AG20443 (cell line): ENCODE results near the gene PDE4D.

Source experiments
- DNase-seq: peaks from one replicate; pipeline ENCODE4 v3.0.0; 2012; ENCODE audit warnings: low spot score, mixed read lengths

Gene PDE4D

DNA sequence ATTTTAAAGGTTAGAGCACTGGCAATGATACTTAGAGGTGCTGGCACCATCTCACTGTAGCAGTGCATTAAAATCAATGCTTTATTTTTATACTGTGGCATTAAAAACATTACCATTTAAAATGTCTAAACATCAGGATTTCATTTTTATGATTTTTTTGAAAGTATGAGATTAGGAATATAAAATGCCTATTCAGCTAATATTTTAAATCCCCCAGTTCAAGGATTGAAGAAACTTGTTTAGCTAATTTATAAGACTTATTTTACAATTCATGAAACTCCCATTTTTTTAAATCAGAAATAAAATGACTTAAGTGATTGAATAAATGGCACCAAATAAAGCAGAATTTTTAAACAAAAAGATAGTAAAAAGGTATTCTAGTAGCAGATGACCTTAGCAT lies 685.1 kb downstream of the PDE4D start:
- DNase-seq: no peak

GRCh38 chr5:59207401-59207800 lies 686.1 kb downstream of the PDE4D start:
- no peak for DNase-seq

DNA sequence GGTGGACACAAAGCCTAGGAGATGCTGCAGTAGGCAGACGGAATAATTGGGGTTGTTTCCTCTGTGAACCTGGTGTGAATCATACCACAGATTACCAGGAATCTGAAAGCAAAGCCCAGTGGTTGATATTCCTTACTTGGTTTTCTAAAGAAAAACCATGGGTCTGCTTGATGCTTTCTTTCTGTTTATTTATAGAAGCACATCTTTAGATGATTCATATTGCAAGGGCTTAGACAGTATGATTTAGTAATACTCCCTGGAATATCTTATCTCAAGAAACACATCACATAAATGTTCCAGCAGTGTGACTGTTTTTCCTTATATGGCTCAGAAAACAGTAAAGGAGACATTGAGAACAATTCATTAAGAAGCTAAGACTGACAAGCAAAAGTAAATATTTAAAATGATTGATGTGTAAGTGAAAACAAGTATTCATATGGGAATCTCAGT lies 687.4 kb downstream of the PDE4D start:
- DNase-seq: no peak

- DNase-seq: no peak
Observed at GRCh38 chr5:59204114-59204897, 689.2 kb downstream of the PDE4D start.

GRCh38 chr5:59199868-59200267 lies 693.7 kb downstream of the PDE4D start:
- no peak for DNase-seq

DNA sequence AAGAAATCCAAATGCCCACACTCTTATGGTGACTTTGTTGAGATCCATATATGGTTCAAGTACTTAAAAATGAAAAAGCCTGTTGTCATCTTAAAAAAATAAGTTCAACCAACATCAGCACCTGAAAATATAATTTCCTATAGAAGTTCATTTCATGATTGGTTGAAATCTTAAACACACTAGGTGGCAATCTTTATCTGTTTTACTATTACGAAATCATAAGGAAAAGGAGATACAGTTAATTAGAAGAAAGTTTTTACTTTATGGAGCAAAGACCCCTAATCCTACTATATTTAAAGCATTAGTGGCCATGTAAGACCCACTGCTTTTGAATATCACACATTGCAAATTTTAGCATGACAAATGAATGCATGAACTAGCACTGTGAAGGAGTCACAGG lies 694.7 kb downstream of the PDE4D start:
- no peak for DNase-seq

- DNase-seq: no peak
Observed at GRCh38 chr5:59198365-59198764, 695.2 kb downstream of the PDE4D start.

- no peak for DNase-seq
Observed at GRCh38 chr5:59197911-59198310, 695.6 kb downstream of the PDE4D start.

DNA sequence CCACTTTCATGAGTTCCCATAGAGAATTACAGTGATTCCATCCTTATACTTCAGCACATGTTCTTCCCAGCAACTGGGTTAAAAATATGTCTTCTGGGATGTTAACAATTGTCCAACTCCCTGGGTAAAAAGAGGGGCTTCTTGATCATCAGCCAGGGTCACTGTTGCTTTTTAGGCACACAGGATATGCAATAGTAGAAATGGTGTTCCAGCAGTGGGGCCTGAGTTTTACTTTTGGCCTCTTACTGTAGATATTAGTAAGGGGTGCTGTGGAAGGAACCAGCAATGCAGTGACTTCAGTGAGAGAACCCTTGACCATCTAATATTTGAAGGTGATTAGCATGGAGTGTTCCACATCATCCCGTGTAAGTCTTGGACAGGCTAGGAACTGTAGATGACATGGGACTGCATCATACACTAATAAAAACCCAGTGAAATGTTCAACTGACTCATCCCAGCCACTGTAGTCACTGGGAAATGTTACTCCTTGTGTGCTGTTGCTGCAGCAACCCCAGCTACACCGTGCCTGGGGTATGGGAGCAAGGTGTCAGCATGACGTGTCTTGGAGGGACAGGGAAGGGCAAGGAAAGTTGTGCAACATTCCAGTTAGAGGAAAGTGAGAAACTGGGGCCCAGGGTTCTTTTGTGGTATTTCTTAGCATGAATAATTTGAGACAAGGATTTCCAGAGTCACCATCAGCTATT lies 699.8 kb downstream of the PDE4D start:
- peak; percentile 87 for DNase-seq

DNA sequence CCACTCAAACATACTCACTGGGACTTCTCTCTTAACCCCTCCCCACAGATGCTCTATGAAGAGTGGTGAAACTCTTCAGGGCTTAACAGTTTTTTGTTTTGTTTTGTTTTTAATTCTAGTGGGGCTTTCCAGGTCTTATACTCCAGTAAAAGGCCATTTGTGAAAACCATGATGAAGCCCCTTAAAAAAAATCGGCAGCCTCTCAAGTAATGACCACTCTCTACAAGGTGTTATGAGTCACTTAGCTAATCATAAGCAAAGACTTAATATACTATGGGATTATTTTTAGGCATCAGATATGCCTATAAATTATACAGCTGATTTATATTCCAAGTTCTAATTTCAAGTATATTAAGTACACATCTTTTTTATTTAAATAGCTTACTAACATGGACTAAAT lies 702.8 kb downstream of the PDE4D start:
- no peak for DNase-seq

GRCh38 chr5:59189472-59190244 lies 703.9 kb downstream of the PDE4D start:
- no peak for DNase-seq

GRCh38 chr5:59188419-59189225 lies 704.9 kb downstream of the PDE4D start:
- DNase-seq: peak; percentile 79

DNA sequence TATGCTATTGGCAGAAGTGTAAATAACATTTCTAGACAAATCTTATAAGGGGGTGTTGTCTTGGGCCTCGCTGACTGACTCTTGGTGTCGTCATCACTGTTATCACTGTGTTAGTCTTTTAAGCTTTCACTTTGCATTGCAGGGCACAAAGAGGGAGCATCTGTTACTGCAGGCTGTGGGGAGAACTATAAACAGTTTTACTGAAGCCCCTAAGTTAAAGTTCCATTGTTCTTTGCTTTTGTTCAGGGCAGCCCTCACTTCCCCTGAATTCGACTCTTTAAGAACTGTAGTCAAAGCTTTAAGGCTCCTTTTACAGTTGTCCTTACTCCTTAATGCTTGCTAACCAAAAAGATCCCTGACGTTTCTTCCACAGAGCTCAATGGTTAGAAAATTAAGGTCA lies 705.7 kb downstream of the PDE4D start:
- DNase-seq: no peak

- no peak for DNase-seq
Observed at GRCh38 chr5:59186623-59187022, 706.9 kb downstream of the PDE4D start.

GRCh38 chr5:59185757-59186385 lies 707.7 kb downstream of the PDE4D start:
- DNase-seq: no peak

DNA sequence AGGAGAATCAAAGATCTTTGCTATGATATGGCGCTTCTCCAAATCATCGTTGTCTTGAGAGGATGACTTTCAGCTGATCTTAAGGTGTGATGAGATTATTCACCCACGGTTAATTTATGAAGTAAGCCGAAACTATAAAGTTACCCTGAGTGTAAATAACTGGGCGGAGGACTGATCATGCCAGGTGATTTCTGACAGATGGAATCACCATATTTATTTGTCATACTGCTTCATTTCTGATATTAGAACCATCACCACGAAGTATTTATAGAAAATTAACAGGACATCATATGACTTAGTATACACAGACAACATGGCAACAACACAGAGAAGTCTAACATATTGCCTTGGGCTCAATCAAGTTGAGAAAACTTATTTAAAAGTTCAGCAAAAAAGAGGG lies 708.8 kb downstream of the PDE4D start:
- no peak for DNase-seq

GRCh38 chr5:59182760-59183159 lies 710.8 kb downstream of the PDE4D start:
- DNase-seq: no peak

GRCh38 chr5:59180515-59180914 lies 713.0 kb downstream of the PDE4D start:
- DNase-seq: no peak

DNA sequence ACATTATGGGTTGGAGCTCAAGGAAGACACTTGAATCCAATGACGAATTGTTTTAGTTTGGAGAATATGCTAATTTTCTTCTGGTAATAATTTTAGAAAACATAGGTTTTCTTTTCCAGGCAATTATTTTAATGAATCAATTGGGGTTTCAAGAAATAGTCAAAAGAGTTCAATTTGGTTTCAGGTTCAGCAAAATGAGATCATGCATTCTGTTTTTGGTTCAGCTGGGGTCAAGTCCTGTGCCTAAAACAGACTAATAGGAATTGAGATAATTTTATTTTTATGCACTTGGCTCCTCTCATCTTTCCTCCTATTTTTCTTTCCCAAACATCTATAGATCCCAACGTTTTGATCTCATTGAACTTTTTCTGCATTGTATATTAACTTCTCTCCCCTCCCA lies 713.8 kb downstream of the PDE4D start:
- DNase-seq: no peak

- no peak for DNase-seq
Observed at GRCh38 chr5:59178482-59178881, 715.0 kb downstream of the PDE4D start.

GRCh38 chr5:59178071-59178470 lies 715.5 kb downstream of the PDE4D start:
- no peak for DNase-seq
